Gastroesophageal sphincter (tissue), 4 donors: ENCODE results near the gene ANAPC7. TPM values are rescaled to one million over a fixed set of nuclear protein-coding genes. Genes with fewer than 3 reads are reported as not detected.

Source experiments
- ATAC-seq: fragments of 150-250 bp; one replicate; pipeline ENCODE4 v1.9.1; 2016; ENCODE audit warnings: mild to moderate bottlenecking, moderate library complexity
- H3K27ac ChIP-seq, 4 donors: fragments of 200-600 bp; sonication (generic) in 3 of 4; 1 replicate in 3 of 4; 2 replicates in 1 of 4; pipeline ENCODE4 v1.5.1; 2016 to 2019
- H3K27me3 ChIP-seq: fragments of 200-600 bp; sonication (generic); one replicate; pipeline ENCODE4 v1.5.1; 2019
- H3K36me3 ChIP-seq, 2 donors: fragments of 200-600 bp; sonication (generic); one replicate each; pipeline ENCODE4 v1.5.1; 2019; ENCODE audit warnings: control low read depth in 1 of 2
- H3K4me1 ChIP-seq, 3 donors: fragments of 200-600 bp; sonication (generic); 1 replicate in 2 of 3; 2 replicates in 1 of 3; pipeline ENCODE4 v1.5.1; 2016 to 2019; ENCODE audit warnings: control low read depth in 2 of 3
- H3K4me3 ChIP-seq, 2 donors: fragments of 200-600 bp; sonication (generic); one replicate each; pipeline ENCODE4 v1.5.1; 2019; ENCODE audit warnings: mild to moderate bottlenecking in 1 of 2, moderate library complexity in 1 of 2
- H3K9me3 ChIP-seq, 3 donors: fragments of 200-600 bp; sonication (generic); one replicate each; pipeline ENCODE4 v1.5.1; 2017 to 2019; ENCODE audit warnings: control low read depth in 2 of 3
- EP300 ChIP-seq: sonication (generic); formaldehyde crosslinking; IDR thresholded peaks from one replicate; pipeline ENCODE4 v1.6.1; 2017; ENCODE audit warnings: antibody characterized with exemption, mild to moderate bottlenecking
- POLR2A ChIP-seq, 2 donors: fragments of 450-650 bp; IDR thresholded peaks; one replicate each; pipeline ENCODE4 v1.6.1; 2017; ENCODE audit warnings: antibody characterized with exemption in 2 of 2, mild to moderate bottlenecking in 2 of 2, moderate library complexity in 1 of 2
- POLR2AphosphoS5 ChIP-seq: sonication (generic); formaldehyde crosslinking; IDR thresholded peaks from one replicate; pipeline ENCODE4 v1.6.1; 2017; ENCODE audit warnings: antibody characterized with exemption
- WGBS, 2 donors: methylation state at CpG; one replicate each; pipeline ENCODE4 v1.1.5; 2018; ENCODE audit warnings: low coverage in 1 of 2; 5-methylcytosine and 5-hydroxymethylcytosine counted together
- total RNA-seq, 4 donors: library from RNA; depleted of rRNA; stranded (reverse); fragments of >200 nt; gene quantifications; one replicate each; pipeline ENCODE4 v1.1.0, GENCODE V29; 2016
- TF ChIP-seq, protein P1 (sequence below), 4 experiments: fragments of 200-600 bp in 2 of 4; fragments of 450-650 bp in 2 of 4; sonication (generic) in 1 of 4; IDR thresholded peaks; one replicate each; pipeline ENCODE4 v1.5.1; 2017 to 2019; ENCODE audit warnings: antibody characterized with exemption in 4 of 4, mild to moderate bottlenecking in 2 of 4, moderate library complexity in 2 of 4

The ANAPC7 gene
- total RNA-seq, 4 donors from 2014 or later: 40.4 to 50.1 (median 46.2) TPM

DNA sequence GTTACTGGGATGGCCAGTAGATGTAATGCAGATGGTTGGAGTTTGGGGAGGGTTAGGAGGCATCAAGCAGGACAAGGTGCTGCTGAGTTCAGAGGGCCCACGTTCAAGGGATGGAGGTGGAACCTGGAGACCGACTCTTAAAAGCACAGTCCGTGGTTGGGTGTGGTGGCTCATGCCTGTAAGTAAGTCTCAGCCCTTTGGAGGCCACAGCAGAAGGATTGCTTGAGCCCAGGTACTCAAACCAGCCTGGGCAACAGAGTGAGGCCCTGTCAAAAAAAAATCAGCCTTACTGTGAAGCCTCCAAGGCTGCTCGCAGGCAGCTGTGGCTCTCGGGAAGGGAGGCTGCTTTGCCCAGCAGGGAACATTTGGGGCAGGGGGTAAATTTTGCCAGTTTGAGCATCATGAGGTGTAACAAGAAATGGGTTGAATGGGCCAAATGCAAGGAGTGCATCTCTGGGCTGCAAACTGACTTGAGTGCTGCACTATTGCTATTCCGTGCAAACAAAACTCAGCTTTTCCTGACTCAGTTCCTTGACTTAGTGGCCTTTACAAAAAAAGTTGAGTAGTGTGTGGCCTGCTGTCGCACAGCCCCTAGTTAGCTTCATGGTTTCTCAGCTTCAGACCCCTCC is 55.0 kb downstream of the ANAPC7 start:
- no peak for ATAC-seq
- Histone ChIP-seq H3K4me3 (no peak overlapping the region), H3K36me3 (peaks cover 11 to 81% of the 10 kb centered on the region in 2 donors), H3K4me1 (no peaks in the 10 kb centered on the region), H3K9me3 (no peaks in the 10 kb centered on the region), H3K27ac (no peak overlapping the region), H3K27me3 (no peaks in the 10 kb centered on the region)
- TF ChIP-seq POLR2A (IDR thresholded peaks at IDR 0.05) (no peak), EP300 (no peak)
- TF ChIP-seq, protein P1, sequence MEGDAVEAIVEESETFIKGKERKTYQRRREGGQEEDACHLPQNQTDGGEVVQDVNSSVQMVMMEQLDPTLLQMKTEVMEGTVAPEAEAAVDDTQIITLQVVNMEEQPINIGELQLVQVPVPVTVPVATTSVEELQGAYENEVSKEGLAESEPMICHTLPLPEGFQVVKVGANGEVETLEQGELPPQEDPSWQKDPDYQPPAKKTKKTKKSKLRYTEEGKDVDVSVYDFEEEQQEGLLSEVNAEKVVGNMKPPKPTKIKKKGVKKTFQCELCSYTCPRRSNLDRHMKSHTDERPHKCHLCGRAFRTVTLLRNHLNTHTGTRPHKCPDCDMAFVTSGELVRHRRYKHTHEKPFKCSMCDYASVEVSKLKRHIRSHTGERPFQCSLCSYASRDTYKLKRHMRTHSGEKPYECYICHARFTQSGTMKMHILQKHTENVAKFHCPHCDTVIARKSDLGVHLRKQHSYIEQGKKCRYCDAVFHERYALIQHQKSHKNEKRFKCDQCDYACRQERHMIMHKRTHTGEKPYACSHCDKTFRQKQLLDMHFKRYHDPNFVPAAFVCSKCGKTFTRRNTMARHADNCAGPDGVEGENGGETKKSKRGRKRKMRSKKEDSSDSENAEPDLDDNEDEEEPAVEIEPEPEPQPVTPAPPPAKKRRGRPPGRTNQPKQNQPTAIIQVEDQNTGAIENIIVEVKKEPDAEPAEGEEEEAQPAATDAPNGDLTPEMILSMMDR (IDR thresholded peaks at IDR 0.05): no peak
- 96 to 97% methylated on average over 5 to 7 of the region's 7 CpGs for WGBS, 2 donors

DNA sequence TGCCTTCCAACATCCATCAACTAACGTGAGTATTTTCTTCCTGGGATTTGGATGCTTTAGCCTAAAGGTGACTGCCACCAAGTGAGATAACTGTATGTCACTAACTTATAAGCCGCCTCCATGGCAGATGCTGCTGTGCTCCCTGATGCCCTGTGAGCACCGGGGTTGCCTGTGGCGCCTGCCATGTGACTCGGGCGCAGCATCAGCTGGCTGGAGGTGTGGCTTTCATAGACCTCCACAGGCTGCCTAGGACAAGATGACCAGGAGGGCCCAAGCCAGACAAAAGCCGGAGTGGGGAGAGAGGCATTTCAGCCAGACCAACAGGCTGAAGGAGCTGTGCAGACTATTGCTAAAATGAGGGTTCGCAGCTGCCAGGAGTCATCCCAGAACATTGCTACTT is 55.7 kb downstream of the ANAPC7 start:
- Histone ChIP-seq H3K4me1 (no peaks in the 10 kb centered on the region), H3K4me3 (no peak overlapping the region), H3K27me3 (no peaks in the 10 kb centered on the region), H3K36me3 (peaks cover 11 to 89% of the 10 kb centered on the region in 2 donors), H3K27ac (no peak overlapping the region), H3K9me3 (no peaks in the 10 kb centered on the region)
- no peak for ATAC-seq
- 74 to 75% methylated on average over 3 of the region's 8 CpGs for WGBS, 2 donors
- TF ChIP-seq EP300 (no peak), POLR2AphosphoS5 (no peak), POLR2A (IDR thresholded peaks at IDR 0.05) (no peak)
- TF ChIP-seq, protein P1 (IDR thresholded peaks at IDR 0.05): no peak

DNA sequence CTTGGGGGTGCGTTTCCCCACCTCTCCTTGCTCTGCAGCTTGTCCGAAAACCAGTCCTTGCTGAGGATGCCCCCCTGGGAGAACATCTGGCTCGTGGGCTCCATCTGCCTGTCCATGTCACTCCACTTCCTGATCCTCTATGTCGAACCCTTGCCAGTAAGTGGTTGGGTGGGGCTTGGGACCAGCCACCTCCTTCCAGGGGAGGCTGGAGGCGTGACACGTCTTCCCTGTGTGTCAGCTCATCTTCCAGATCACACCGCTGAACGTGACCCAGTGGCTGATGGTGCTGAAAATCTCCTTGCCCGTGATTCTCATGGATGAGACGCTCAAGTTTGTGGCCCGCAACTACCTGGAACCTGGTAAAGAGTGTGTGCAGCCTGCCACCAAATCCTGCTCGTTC is 57.5 kb downstream of the ANAPC7 start:
- H3K4me3 ChIP-seq: no peak overlapping the region
- no peaks in the 10 kb centered on the region for H3K4me1 ChIP-seq
- no peak for TF ChIP-seq EP300
- TF ChIP-seq POLR2A (IDR thresholded peaks at IDR 0.05): no peak
- no peak for TF ChIP-seq POLR2AphosphoS5
- TF ChIP-seq, protein P1 (IDR thresholded peaks at IDR 0.05): no peak
- 81 to 82% methylated on average over 4 to 6 of the region's 12 CpGs for WGBS, 2 donors
- H3K36me3 ChIP-seq: peaks cover 16 to 100% of the 10 kb centered on the region in 2 donors
- H3K27ac ChIP-seq: peak overlapping the region in 1 of 4 donors; percentile 15
- H3K9me3 ChIP-seq: no peaks in the 10 kb centered on the region
- ATAC-seq: no peak
- H3K27me3 ChIP-seq: no peaks in the 10 kb centered on the region

DNA sequence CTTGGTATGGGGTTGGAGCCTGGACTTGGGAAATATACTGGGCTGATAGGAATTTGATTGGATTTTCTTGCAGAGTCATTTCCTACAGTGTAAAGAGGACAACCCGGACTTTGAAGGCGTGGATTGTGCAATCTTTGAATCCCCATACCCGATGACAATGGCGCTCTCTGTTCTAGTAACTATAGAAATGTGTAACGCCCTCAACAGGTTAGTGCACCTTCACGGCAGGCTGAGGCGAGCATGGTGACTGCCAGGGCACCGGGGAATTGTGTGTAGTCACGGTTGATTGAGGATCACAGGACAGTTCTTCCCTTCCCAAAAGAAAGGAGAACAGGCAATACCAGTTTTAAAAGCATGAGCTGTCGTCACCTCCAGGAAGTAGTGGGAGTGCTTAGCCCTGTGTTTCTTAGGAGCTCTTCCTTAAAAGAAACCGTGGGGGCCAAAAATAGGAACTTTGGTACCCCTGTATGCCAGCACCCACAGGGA is 58.3 kb downstream of the ANAPC7 start:
- Histone ChIP-seq H3K4me3 (no peak overlapping the region), H3K27ac (no peak overlapping the region), H3K9me3 (no peaks in the 10 kb centered on the region), H3K27me3 (no peaks in the 10 kb centered on the region), H3K36me3 (peaks cover 16 to 100% of the 10 kb centered on the region in 2 donors), H3K4me1 (no peaks in the 10 kb centered on the region)
- TF ChIP-seq POLR2A (IDR thresholded peaks at IDR 0.05) (no peak), EP300 (no peak), POLR2AphosphoS5 (no peak)
- TF ChIP-seq, protein P1 (IDR thresholded peaks at IDR 0.05): no peak
- ATAC-seq: peak; percentile 49
- 71 to 80% methylated on average over 3 to 5 of the region's 11 CpGs for WGBS, 2 donors

DNA sequence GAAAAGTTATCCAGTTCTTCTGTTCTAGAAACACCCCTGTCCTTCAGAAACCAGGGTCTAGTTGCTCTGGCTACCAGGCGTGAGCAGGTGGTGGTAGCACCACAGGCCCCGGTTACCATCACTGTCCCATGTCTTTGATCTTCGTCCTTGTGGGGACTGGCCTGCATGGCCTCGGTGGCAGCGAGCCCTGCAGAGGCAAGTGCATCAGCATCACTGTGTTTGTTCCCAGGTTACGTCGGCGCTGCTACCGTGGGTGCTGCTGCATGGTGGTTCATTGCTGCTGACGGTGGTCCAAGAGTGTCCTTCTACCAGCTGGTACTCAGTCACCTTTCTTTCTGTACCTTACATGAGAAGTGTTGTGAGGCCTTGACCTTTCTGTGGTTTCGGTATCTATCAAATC is 58.9 kb downstream of the ANAPC7 start:
- WGBS, 2 donors: 91 to 92% methylated on average over 7 of the region's 11 CpGs
- no peak for ATAC-seq
- no peak overlapping the region for H3K27ac ChIP-seq
- no peaks in the 10 kb centered on the region for H3K27me3 ChIP-seq
- peaks cover 16 to 100% of the 10 kb centered on the region in 2 donors for H3K36me3 ChIP-seq
- TF ChIP-seq EP300: no peak
- TF ChIP-seq POLR2A (IDR thresholded peaks at IDR 0.05): no peak
- TF ChIP-seq, protein P1 (IDR thresholded peaks at IDR 0.05): no peak
- no peak for TF ChIP-seq POLR2AphosphoS5
- H3K4me3 ChIP-seq: no peak overlapping the region
- peaks cover 0 to 3% (median 0%) of the 10 kb centered on the region in 3 donors for H3K4me1 ChIP-seq
- no peaks in the 10 kb centered on the region for H3K9me3 ChIP-seq
